HG03108 (cell line): ENCODE results near the gene RASGRF1.

Experiments used
- ATAC-seq: cut with Tn5 transposase; IDR thresholded peaks from one replicate; pipeline ENCODE4 v1.9.1; 2021; ENCODE audit warnings: moderate library complexity; ENCODE audit not compliant: unreplicated experiment

Gene RASGRF1

GRCh38 chr15:79099692-79100091 lies 9.1 kb upstream of the RASGRF1 start:
- no peak for ATAC-seq

- no peak for ATAC-seq
These were observed 4.0 kb upstream of the RASGRF1 start for GRCh38 chr15:79094611-79095021.

DNA sequence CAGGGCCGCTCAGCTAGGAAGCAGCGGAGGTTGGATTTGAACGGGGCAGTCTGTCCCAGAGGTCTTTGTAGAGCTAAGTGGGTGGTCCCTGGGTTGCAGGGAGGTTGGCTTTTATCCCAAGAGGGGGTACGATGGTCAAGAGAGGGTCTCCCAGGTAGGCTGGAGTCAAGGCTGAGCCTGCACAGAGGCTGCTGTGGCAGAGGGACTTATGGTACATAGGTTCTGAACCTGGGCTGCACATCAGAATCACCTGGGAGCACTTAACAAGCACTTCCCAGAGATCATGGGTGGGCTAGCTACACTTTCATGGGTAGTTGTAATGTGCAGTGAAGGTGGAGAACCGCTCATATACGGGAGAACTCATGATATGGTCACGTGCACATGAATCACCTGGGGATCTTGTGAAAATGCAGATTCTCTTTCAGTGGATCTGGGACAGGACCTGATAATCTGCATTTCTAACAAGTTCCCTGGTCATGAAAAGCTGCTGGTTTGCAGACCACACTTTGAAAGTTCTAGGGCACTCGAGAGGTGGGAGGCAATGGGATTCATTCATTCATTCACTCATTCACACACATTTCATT lies 2.9 kb upstream of the RASGRF1 start:
- no peak for ATAC-seq

- ATAC-seq, result no peak
These were observed 1.8 kb upstream of the RASGRF1 start for GRCh38 chr15:79092382-79092781.

GRCh38 chr15:79091204-79091867 lies 756 bp upstream of the RASGRF1 start:
- no peak for ATAC-seq

GRCh38 chr15:79089890-79090486 lies 592 bp downstream of the RASGRF1 start:
- no peak for ATAC-seq

- no peak for ATAC-seq
These were observed 1.2 kb downstream of the RASGRF1 start for GRCh38 chr15:79089331-79089889.

- ATAC-seq, result no peak
These were observed 2.0 kb downstream of the RASGRF1 start for GRCh38 chr15:79088426-79089205.

DNA sequence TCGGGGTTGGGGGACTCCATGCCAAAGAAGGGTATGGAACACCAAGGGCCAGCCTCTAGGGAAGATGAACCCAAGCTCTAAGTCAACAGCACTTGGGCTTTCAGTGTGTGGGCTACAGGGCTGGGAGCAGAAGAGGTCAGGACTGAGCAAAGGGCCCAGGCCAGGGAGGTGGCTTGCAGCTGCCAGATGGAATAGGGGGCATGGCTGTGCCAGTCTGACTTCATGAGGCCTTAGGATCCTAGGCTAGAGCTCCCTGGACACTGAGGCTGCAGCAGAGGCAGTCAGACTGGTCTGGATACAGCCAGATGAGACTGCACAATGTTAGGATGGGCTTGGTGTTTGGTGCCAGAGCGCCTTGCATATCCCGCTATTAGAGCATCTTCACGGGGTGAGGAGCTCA lies 3.8 kb downstream of the RASGRF1 start:
- ATAC-seq, result no peak

DNA sequence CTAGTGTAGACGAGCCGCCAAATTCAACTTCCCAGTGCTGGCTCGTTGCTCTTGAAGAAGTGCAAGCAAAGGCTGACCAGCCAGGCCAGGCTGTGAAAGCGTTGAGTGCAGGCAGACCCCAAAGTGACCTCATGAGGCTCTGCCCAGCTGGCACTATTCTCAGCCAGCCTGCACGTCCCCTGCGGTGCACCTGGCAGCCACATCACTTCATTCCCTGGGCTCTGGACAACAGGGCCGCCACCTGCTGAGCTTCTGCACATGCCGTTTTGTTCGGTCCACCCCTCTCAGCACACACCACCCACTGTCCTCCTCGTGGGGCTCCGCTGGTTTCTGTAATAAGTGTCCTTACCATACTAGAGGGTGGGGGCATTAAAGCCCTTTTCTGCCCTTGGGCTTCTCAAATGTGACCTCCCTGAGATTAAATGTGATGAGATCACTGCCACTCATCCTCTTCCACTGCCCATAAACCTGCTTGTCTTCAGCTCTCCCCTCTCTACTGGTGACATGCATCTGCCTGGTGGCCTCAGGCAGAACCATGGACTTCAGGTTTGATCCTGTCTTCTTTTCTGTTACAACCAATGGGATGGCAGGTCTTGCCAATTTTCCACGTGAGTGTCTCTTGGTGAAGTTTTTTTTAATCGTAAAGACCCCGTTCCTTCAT lies 6.1 kb downstream of the RASGRF1 start:
- ATAC-seq, result no peak

- no peak for ATAC-seq
These were observed 7.4 kb downstream of the RASGRF1 start for GRCh38 chr15:79083154-79083553.

- no peak for ATAC-seq
These were observed 8.1 kb downstream of the RASGRF1 start for GRCh38 chr15:79082363-79083070.

DNA sequence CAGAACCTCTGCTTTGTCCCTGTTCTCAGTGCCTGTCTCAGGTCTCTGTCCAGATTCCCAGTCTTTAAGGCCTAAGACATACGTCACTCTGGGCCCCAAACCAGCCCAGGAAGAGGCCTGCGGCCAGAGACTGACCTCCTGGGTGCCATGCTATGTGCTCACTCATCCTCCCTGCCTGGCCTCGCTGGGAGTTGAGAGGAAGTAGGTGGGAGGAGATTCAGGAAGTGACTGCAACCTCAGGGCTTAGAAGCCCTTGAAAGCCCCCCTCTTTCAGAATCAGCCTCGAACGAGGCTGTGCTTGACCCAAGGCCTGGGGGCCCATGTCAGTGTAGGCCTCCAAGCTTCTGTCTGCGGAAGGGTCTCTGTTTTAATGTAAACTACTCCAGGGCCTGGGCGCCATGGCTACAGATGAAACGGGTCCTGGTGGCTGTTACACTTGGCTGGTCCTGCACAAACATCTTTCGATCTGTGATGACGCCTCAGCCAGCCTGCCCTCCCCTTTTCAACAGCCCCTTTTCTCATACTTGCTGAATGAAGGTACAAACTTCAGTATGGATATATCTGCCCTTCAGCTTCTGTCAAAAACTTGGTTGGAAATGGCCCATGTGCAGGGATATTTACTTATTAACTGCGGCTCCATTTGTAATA lies 11.7 kb downstream of the RASGRF1 start:
- ATAC-seq, result no peak

GRCh38 chr15:79078003-79078402 lies 12.6 kb downstream of the RASGRF1 start:
- ATAC-seq, result no peak

GRCh38 chr15:79076661-79077060 lies 13.9 kb downstream of the RASGRF1 start:
- ATAC-seq, result no peak

DNA sequence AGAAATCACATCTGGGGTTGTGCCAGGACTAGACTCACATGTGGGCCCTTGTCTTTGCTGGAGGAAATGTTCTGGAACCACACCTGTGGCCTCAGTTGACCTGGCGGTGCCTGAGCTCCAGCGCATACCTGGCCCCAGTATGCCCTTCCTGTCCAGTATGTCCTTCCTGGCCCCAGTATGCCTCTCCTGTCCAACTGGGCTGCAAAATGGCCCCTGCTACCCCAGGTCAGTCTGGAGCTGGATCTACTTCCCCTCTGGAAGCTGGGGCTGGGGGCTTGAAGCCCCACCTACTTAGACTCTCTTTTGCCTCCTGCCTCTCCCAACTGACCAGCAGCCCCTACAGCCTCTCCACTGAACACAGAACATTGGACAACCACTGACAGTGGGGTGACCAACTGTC lies 15.3 kb downstream of the RASGRF1 start:
- ATAC-seq, result no peak

DNA sequence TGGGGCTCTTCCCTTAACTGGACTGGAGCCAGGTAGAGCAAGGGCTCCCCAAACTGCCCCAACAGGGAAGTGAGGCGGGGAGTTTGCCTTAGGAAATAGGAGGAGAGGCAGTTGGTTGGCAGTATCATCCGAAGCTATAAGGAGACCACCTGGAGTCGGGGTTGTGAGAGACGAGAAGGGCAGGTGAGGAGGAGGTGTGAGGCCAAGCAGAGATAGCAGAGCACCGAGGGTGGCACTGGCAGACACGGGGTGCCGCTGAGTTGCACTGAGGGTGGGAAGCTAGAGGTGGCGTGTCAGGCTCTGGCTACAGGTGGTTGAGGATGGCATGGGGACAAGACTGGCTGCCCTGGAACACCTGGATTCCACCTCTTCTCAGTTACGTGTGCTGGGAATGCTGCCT lies 17.2 kb downstream of the RASGRF1 start:
- no peak for ATAC-seq

DNA sequence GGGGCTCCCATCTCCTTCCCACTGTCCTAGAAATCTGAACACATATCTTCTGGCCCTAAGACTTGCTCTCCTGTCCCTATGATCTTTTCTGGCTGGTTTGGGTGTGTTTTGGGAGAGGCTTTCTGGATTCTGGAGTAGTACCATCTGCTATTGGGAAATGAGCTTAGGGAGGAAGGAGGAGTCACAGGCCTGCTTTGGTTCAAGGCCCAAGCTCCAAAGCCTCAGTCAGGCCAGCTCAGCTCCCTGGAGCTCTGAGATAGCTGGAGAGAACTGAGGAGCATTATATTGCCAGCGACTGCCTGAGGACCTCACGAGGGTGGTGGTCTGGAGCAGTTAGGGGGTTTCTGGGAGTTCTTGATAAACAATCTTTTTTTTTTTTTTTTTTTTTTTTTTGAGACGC lies 18.7 kb downstream of the RASGRF1 start:
- ATAC-seq, result no peak

- ATAC-seq, result no peak
These were observed 21.8 kb downstream of the RASGRF1 start for GRCh38 chr15:79068790-79069189.

DNA sequence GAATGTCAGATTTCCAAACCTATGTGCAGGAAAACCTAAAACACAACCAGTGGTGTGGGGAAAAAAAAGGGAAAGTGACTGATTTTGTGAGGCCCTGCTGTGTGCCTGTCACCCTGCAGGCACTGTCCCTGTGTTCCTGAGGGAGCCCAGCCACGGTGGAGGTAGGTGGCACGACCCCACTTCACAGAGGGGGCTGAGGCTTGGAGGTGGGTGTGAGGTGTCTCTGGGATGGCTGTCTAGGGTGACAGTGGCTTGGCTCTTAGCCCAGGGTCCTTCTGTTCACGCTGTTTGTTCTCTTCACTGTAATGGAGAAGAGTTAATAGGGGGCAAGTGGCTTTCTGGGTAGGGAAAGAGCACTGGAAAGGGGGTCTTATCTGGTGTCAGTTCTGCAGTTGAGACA lies 22.6 kb downstream of the RASGRF1 start:
- no peak for ATAC-seq
